A549 treated with AZD9567 at 1 μM for 4 hours (cell line): ENCODE data around the gene CSTF2. TPM values are rescaled to one million over a fixed set of nuclear protein-coding genes. Genes with fewer than 3 reads are reported as not detected.

Experiments used
- total RNA-seq: library from RNA; stranded (reverse); fragments of 200-300 nt; extraction: Qiagen RNA extraction; gene quantifications from 5 replicates; pipeline ENCODE4 v1.2.3, GENCODE V29; 2022; ENCODE audit not compliant: insufficient read depth

Gene CSTF2
- total RNA-seq, result 30.7 to 37.9 TPM (median 31.8 TPM) in 5 replicates

GRCh38 chrX:100819837-100820666, at the start of gene CSTF2:
CSTF2 (plus strand) TSS chrX:100820391; CDS start chrX:100820417, 26 bp downstream.

GRCh38 chrX:100874325-100874724, 54.1 kb downstream of the CSTF2 start, which contains the start of gene NOX1:
NOX1 (minus strand) TSS chrX:100874359; CDS start chrX:100874139, 220 bp downstream.

Other genes with a start within 250 kb of the CSTF2 start
- not detected in 5 replicates for gene TNMD, start 235.5 kb upstream of the CSTF2 start, total RNA-seq
- 35.7 to 41.7 TPM (median 38.4 TPM) in 5 replicates for gene TSPAN6, start 183.6 kb upstream of the CSTF2 start, total RNA-seq
- 2.4 to 3.1 TPM (median 3.0 TPM) in 5 replicates for gene SRPX2, start 176.2 kb upstream of the CSTF2 start, total RNA-seq
- gene SYTL4, start 88.3 kb upstream of the CSTF2 start, total RNA-seq, result 0.82 to 3.0 TPM (median 2.2 TPM) in 5 replicates
- 0.06 to 0.18 TPM (median 0.10 TPM) in 4 of 5 replicates, not detected in the other for gene NOX1, start 54.0 kb downstream of the CSTF2 start, total RNA-seq
- gene XKRX, start 108.5 kb downstream of the CSTF2 start, total RNA-seq, result 0.52 to 0.82 TPM (median 0.68 TPM) in 5 replicates
- 0.11 to 0.13 TPM in 2 of 5 replicates, not detected in the others for gene ARL13A, start 149.3 kb downstream of the CSTF2 start, total RNA-seq
- gene TRMT2B, start 231.7 kb downstream of the CSTF2 start, total RNA-seq, result 9.2 to 14.7 TPM (median 13.7 TPM) in 5 replicates